GM18526 (cell line): ENCODE measurements around the gene GTPBP3.

Experiments
- POLR2A ChIP-seq: IDR thresholded peaks from 3 replicates; pipeline ENCODE4 v1.6.1; 2011; ENCODE audit not compliant: insufficient read length; ENCODE audit errors: extremely low read depth

Gene GTPBP3

DNA sequence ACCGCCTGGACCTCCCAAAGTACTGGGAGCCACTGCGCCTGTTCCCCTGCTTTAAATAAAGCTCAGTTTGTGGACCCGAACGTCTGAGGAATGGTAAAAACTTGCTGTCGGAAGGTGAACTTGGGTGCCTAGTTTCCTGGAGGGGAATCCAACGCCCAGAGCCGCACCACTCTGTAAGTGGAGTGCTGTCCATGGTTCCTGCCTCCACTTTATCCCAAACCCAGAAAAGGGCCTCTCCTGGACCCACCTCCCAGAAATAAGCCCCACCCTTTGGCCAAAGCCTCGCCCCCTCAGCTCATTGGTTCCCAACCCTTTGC, 5.0 kb upstream of the GTPBP3 start:
- no peak for TF ChIP-seq POLR2A

DNA sequence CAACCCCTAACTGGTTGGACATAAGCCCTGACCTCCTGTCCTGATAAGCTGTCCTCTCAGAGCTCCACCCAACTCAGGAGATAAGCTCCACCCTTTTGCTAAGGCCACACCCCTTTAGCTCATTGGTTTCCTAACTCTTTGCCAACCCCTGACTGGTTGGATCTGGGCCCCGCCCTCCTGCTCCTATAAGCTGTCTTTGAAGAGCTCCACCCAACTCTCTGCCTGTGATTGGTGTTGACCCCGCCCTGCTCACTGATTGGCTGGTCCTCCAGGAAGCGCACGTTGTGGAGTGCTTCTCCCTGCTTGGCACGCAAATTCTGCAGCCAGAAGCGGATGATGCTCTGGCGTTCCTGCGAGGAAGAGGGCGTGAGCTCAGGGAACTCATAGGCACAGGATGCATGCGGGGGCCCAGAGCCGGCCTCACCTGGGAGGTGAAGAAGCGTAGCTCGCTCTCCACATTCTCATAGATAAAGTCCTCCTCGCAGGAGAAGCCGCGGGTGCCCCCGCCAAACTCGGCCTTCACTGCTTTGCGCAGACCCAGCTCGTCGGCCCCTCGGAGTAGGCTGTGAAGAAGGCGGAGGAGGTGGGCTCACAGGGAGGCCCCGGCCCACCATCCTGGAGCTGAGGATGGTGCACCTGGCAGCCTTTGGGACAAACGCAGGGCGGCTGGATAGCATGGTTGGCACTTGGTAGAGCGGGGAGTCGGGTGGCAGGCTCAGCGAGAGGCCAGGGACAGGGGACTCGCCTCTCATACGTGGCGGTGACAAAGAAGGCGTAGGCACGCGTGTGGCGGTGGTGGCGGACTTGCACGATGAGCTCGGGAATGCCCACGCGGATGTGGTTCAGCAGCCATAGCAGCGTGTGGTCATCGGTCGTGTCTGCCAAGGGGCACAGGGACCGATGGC, 4.4 kb upstream of the GTPBP3 start:
- TF ChIP-seq POLR2A: no peak

DNA sequence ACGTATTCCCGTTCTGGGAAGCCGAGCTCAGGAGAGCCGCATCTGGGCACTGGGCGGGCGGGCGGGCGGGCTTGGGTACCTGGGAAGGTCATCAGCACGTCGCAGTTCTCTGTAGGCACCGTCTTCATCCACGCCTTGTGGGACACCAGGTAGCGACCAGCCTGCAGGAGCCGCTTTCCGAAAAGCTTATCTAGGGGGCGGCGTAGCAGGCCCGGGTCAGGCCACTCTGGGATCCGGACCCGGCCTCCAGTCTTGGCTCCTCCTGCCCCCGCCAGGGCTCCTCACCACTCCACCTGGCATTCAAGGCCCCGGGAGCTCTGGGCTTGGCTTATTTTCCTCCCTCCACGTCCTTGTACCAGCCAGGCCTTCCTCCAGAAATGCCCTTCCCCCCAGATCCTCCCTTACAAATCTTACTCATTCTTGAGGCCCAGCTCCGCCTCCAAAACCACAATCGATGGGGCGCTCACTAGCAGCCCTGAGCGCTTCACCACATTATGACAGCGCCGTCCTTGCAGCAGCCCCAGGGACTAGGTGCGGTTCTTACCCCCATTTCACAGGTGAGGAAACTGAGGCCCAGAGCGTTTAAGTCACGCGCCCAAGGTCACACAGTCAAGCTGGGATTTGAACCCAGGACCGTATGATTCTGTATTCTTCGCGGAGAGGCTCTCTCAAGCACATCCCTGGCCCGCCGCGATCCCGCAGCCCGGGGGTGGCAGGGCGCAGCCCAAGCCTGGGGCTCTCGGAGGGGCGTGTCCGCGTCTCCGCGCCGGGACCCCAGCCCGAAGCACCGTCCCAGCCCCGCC, 3.5 kb upstream of the GTPBP3 start:
- TF ChIP-seq POLR2A: no peak

DNA sequence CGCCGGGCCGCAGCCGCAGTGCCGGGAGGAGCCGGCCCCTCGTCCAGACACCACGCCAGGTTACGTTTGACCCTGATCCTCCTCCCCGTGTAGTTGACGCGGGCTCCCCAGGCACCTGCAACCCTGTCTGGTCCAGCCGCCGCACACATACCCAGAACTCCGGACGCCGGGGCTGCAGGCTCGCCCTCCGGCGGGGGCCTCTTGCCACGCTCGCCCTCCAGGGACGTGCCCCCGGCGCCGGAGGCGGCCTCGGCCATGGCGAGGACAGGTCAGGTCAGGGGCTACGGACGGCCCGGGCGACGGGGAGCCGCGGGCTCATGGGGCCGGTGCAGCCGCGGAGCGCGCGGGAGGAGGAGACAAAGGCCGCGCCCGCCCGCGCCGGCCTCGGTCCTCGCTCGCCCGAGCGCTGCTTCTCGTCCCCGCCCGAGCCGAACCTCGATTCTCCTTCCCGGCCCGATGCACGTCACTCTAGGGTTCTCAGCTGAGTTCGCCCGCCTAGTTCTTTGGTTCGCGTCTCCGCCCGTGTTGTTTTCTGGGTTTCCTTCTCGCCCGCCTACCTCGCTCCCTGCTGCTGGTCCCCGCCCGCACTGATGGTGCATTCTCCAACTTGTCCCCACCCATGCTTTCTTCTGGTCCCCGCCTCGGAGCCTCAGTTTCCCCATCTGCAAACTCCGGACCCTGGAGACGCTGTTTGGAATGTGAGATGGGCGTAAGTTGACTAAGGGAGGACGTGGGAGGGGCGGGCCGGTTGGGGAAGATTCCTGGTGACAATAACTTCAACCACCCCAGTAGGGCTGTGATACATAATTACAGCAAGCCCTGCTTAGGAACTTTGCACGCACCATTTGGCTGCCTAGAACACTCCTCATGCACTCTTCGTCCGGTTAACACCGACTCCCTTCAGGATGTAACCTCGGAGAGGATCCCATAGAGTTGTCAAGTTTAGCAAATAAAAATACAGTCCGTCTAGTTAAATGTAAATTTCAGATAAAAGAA, 2.6 kb upstream of the GTPBP3 start, which contains the start of gene ANO8:
Gene ANO8, minus strand, starts transcription at position 442 of the 996 bp plus-strand sequence. Its CDS starts 185 bp downstream, at position 257.
- peak; percentile 26 for TF ChIP-seq POLR2A

DNA sequence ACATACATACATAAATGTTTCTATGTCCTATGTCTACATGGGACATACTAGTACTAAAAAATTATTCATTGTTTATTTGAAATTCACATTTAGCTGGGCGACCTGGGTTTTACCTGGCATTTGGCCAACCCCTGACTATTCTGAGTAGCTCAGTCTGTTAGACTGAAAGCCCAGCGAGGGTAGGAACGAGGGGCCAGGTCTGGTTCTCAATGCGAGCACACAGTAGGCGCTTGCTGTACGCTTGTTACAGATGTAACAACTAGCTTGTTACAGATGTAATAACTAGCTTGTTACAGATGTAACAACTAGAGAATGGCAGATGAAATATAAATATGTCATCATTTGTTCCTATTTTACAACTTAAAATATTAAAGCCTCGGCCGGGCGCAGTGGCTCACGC, 1.8 kb upstream of the GTPBP3 start:
- TF ChIP-seq POLR2A: no peak

DNA sequence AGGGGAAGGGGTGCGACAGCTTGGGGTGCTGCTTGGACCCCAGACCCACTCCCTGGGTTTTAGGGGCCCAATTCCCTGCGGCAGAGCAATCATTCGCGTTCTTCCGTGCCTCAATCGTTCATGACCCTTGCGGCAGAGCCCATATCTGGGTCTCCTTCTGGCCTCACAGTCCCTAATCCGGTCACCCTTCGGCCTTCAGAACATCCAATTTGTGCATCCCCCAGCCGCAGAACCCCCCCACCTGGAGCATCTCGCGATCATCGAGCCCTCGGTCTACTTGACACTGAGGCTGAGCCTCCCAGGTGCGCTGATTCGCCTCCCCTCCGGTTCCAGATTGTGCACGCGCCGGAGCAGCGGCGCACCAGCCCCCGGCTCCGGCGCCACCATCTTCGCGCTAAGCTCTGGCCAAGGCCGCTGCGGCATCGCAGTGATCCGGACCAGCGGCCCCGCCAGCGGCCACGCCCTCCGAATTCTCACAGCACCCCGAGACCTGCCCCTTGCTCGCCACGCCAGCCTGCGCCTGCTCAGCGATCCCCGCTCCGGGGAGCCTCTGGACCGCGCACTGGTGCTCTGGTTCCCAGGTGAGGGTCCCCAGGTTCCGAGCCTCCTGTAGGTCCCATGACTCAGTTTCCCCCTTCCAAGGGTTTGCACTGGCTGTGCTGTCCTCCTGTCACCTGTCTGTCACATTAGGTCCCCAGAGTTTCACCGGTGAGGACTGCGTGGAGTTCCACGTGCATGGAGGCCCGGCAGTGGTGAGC, 501 bp downstream of the GTPBP3 start:
- TF ChIP-seq POLR2A: no peak

DNA sequence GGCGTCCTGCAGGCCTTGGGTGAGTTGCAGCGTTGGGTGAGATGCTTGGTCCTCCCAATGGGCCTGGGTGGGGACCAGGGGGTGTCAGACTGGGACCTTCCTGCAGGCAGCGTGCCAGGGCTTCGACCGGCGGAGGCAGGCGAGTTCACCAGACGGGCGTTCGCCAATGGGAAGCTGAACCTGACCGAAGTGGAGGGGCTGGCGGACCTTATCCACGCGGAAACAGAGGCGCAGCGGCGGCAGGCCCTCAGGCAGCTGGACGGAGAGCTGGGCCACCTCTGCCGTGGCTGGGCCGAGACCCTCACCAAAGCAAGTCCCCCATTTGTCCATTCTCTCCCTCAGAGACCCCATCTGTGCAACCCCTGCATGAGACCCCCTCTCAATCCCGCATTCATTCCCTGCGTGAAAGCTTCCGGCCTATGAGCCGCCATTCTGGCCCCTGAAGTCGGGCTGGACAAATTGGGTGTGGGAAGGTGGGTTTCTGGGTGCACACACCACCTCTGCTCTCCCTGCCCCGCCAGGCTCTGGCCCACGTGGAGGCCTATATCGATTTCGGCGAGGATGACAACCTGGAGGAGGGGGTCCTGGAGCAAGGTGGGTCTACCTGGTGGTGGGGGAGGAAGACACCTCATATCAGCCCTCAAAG, 1.2 kb downstream of the GTPBP3 start:
- no peak for TF ChIP-seq POLR2A

DNA sequence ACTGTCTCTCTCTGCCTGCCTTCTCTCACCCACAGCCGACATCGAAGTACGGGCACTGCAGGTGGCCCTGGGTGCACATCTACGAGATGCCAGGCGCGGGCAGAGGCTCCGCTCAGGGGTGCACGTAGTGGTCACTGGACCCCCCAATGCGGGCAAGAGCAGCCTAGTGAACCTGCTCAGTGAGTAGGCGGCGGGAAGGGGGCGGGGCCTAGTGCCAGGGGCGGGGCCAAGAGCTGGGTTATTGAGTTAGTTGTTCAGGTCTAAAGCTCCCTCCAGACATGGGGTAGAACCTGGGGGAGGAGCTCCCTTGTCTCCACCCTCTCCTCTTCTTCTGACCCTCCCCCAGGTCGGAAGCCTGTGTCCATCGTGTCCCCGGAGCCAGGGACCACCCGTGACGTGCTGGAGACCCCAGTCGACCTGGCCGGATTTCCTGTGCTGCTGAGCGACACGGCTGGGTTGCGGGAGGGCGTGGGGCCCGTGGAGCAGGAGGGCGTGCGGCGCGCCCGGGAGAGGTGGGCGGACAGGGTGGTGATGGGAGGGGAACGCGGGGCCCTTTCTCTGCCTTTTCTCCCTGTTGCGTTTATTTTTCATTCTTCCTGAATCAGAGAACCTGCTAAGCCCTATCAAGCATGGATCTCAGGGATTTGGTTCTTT, 1.9 kb downstream of the GTPBP3 start:
- no peak for TF ChIP-seq POLR2A

DNA sequence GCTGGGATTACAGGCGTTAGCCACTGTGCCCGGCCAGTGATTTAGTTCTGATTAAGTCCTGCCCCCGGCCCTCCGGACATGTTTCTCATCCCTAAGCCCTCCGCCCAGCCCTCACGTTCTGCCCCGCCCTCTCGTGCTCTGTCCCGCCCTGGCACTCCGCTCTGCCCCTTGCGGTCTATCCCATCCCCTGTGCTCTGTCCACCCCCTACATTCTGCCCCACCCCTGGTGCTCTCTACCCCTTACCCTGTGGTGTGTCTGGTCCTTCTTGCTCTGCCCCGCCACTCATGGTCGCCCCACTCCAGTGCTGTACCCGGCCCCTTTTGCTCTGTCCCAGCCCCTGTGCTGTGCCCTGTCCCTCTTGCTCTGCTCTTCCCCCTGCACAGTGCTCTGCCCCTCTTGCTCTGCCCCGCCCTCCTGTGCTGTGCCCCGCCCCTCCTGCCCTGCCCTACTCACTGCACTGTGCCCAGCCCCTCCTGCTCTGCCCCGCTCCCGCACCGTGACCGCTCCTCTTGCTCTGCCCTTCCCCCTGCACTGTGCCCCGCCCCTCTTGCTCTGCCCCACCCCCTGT, 3.0 kb downstream of the GTPBP3 start:
- no peak for TF ChIP-seq POLR2A

DNA sequence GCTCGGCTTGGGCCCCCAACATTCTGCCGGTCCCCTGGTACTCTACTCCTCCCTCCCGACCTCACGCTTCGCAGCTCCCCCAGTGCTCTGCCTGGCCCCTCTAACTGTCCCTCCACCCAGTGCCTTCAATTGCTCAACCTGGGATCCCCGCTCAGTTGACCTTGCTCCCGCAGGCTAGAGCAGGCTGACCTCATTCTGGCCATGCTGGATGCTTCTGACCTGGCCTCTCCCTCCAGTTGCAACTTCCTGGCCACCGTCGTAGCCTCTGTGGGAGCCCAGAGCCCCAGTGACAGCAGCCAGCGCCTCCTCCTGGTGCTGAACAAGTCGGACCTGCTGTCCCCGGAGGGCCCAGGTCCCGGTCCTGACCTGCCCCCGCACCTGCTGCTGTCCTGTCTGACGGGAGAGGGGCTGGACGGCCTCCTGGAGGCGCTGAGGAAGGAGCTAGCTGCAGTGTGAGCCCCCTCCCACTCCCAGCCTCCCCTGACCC, 3.6 kb downstream of the GTPBP3 start:
- TF ChIP-seq POLR2A: no peak

DNA sequence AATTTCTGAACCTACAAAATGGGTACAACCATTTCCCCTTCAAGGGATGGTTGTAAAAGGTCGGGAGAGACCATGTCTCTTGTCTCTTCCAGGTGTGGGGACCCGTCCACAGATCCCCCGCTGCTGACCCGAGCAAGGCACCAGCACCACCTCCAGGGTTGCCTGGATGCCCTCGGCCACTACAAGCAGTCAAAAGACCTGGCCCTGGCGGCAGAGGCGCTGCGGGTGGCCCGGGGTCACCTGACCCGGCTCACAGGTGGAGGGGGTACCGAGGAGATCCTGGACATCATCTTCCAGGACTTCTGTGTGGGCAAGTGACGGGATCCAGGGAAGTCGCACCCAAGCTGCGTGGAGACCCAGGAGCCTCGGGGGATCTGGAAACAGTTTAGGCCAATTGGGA, 4.0 kb downstream of the GTPBP3 start:
- no peak for TF ChIP-seq POLR2A

DNA sequence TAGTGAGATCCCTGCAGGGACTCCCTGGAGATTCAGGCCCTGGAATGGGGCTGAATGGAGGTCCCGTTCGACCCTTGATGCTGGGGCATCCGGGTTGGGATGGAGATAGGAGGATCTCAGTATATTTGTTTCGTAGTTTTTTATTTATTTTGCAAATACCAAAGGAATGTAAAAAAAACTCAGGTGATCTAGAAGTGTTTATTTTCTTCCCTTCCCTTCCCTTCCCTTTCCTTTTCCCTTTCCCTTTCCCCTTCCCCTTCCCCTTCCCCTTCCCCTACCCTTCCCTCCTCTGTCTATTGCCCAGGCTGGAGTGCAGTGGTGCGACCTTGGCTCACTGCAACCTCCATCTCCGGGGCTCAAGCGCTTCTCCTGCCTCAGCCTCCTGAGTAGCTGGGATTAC, 4.5 kb downstream of the GTPBP3 start:
- TF ChIP-seq POLR2A: no peak

DNA sequence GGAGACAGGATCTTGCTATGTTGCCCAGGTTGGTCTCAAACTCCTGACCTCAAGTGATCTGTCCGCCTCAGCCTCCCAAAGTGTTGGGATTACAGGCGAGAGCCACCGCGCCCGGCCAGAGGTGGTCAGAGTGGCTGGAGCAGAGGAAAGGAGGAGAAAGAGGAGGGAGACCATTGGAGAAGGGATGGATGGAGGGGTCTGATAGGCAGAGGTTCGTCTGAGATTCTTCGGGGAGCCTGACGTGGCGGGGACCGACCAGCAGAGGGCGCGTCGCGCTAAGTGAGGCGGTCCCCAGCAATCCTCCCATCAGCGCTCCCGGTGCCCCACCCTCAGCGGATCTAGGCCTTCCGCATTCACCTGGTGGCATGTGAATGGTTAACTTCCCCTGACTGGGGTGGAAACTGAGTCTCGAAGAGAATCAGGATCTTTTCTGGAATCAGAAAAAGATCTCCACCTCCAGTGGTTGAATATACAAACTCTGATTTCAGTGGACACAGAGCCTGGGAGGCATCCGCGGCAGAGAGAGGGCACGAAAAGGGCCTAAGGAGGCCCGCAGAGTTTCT, 8.8 kb downstream of the GTPBP3 start:
- TF ChIP-seq POLR2A: no peak

DNA sequence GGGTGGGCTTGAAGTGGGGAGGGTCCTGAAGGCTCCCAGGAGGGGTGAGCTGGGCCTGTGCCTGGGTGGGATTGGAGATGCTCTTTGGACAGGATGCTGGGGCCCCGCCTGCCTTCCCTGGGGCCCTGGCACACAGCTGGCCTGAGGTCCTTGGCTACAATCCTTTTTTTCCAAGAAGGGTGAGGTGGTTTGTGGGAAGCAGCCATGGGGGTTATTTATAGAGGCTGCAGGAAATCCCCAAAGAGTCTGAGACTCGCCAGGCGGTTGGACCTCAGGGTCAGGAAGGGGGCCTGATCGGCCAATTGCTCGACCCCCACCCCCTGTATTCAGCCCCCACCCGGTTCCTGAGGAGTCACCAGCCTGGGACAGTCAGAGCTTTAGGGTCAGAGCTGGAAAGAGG, 10.0 kb downstream of the GTPBP3 start:
- no peak for TF ChIP-seq POLR2A
